K562 (cell line): ENCODE measurements around the gene ATF6B. TPM values are rescaled to one million over a fixed set of nuclear protein-coding genes. Genes with fewer than 3 reads are reported as not detected.
A peak's percentile ranks its signal among the peaks of the same experiment; 100 is the strongest.

Experiments
- ATAC-seq: fragments of 200-7000 bp; cut with Tn5 transposase; 3 replicates; pipeline ENCODE4 v1.9.1; 2020; ENCODE audit warnings: moderate library complexity
- BruUV-seq: library from RNA; stranded (reverse); fragments of 400-500 nt; replicated peaks from 2 replicates; lab custom pipeline; 2021; lab: Mats Ljungman, UMichigan
- CTCF ChIA-PET: fragments of 300-600 bp; formaldehyde crosslinking; extraction: SDS; loops from one replicate; lab custom pipeline; 2021; ENCODE audit warnings: low intra/inter-chr PET ratio; lab: Yijun Ruan, JAX
- POLR2A ChIA-PET: fragments of 300-600, 350-650 bp; sonication (Branson Sonifier 250); formaldehyde crosslinking; extraction: SDS; loops from one replicate; lab custom pipeline; 2021; ENCODE audit warnings: antibody characterized with exemption, inconsistent platforms; lab: Yijun Ruan, JAX
- DNase-seq, 4 experiments: peaks; one replicate each; pipeline versions ENCODE4 v3.0.0 to v3.0.0-alpha.2; 2011 to 2018; ENCODE audit warnings: low spot score in 3 of 4, mixed read lengths in 3 of 4; ENCODE audit errors: extremely low read depth in 1 of 4
- FAIRE-seq: peaks from 2 replicates; lab custom pipeline; 2011; peaks lifted over from hg19 to GRCh38; lab: Jason Lieb, UNC
- H2AFZ ChIP-seq: 2 replicates; pipeline ENCODE4 v1.6.0; 2011; ENCODE audit warnings: low read depth, low read length, control low read depth, inconsistent platforms
- H3K27ac ChIP-seq: fragments of 200-600 bp; 3 replicates; pipeline ENCODE4 v1.8.0; 2011; ENCODE audit warnings: low read depth, mild to moderate bottlenecking, control low read depth, inconsistent platforms, low read length, moderate library complexity, mixed read lengths; ENCODE audit errors: extremely low read depth
- H3K27me3 ChIP-seq, 2 experiments: fragments of 300-600 bp in 1 of 2; 2 replicates in 1 of 2; 3 replicates in 1 of 2; pipeline versions ENCODE4 v1.6.0 to v1.8.0; 2011; ENCODE audit warnings: inconsistent platforms in 2 of 2, low read length in 2 of 2, mild to moderate bottlenecking in 1 of 2, mixed read lengths in 1 of 2, moderate library complexity in 1 of 2; ENCODE audit not compliant: control insufficient read depth in 2 of 2, insufficient read depth in 2 of 2
- H3K36me3 ChIP-seq: fragments of 300-600 bp; 3 replicates; pipeline ENCODE4 v1.8.0; 2011; ENCODE audit warnings: mild to moderate bottlenecking, low read length, inconsistent platforms; ENCODE audit not compliant: control insufficient read depth, insufficient read depth
- H3K4me1 ChIP-seq, 2 experiments: fragments of 200-600 bp in 1 of 2; replicated peaks in 1 of 2; 2 replicates in 1 of 2; 3 replicates in 1 of 2; pipeline versions ENCODE4 v1.5.1 to v1.8.0; 2011; ENCODE audit warnings: inconsistent platforms in 2 of 2, low read length in 2 of 2, mild to moderate bottlenecking in 1 of 2, mixed read lengths in 1 of 2, moderate library complexity in 1 of 2; ENCODE audit not compliant: control insufficient read depth in 2 of 2, insufficient read depth in 2 of 2
- H3K4me2 ChIP-seq: 2 replicates; pipeline ENCODE4 v1.6.1; 2011; ENCODE audit warnings: low read length, control low read depth, inconsistent platforms, mixed read lengths; ENCODE audit not compliant: insufficient read depth
- H3K4me3 ChIP-seq: fragments of 200-600 bp; sonication (generic), shearing (Covaris generic); 2 replicates; pipeline ENCODE4 v1.5.1; 2016; ENCODE audit warnings: control low read depth, inconsistent platforms
- H3K79me2 ChIP-seq: fragments of 200-600 bp; 3 replicates; pipeline ENCODE4 v1.8.0; 2011; ENCODE audit warnings: low read length, inconsistent platforms; ENCODE audit not compliant: control insufficient read depth, insufficient read depth
- H3K9ac ChIP-seq, 2 experiments: 2 replicates each; pipeline versions ENCODE4 v1.6.0 to v1.6.1; 2011; ENCODE audit warnings: low read depth in 2 of 2, low read length in 2 of 2, control low read depth in 1 of 2, inconsistent platforms in 1 of 2, mild to moderate bottlenecking in 1 of 2, mixed read lengths in 1 of 2; ENCODE audit not compliant: insufficient read depth in 1 of 2
- H3K9me1 ChIP-seq: one replicate; pipeline ENCODE4 v1.6.0; 2011; ENCODE audit warnings: inconsistent platforms, mild to moderate bottlenecking, low read length, moderate library complexity; ENCODE audit not compliant: control insufficient read depth, insufficient read depth
- H3K9me3 ChIP-seq: replicated peaks from 2 replicates; pipeline ENCODE4 v1.5.1; 2011; ENCODE audit warnings: low read depth, low read length, inconsistent platforms; ENCODE audit not compliant: control insufficient read depth, insufficient read depth
- H4K20me1 ChIP-seq: replicated peaks from 2 replicates; pipeline ENCODE4 v1.6.1; 2011; ENCODE audit warnings: low read length, inconsistent platforms, mixed read lengths; ENCODE audit not compliant: control insufficient read depth, insufficient read depth
- ARID1B ChIP-seq: fragments of 450-650 bp; IDR thresholded peaks from 2 replicates; pipeline ENCODE4 v1.6.1; 2016; ENCODE audit warnings: antibody characterized with exemption, mild to moderate bottlenecking, inconsistent platforms
- ARID2 ChIP-seq: fragments of 450-650 bp; IDR thresholded peaks from 2 replicates; pipeline ENCODE4 v1.6.1; 2017; ENCODE audit warnings: antibody characterized with exemption, mild to moderate bottlenecking
- BRD9 ChIP-seq: fragments of 450-650 bp; IDR thresholded peaks from 2 replicates; pipeline ENCODE4 v1.6.1; 2018; ENCODE audit warnings: low read depth; ENCODE audit not compliant: partially characterized antibody
- CSDE1 ChIP-seq, 2 experiments: fragments of 450-650 bp; IDR thresholded peaks; 2 replicates each; pipeline ENCODE4 v1.6.1; 2016; ENCODE audit warnings: mild to moderate bottlenecking in 1 of 2
- DPF2 ChIP-seq: fragments of 450-650 bp; IDR thresholded peaks from 2 replicates; pipeline ENCODE4 v1.6.1; 2016
- HDAC6 ChIP-seq: IDR thresholded peaks from 2 replicates; pipeline ENCODE4 v1.6.1; 2012; ENCODE audit warnings: low read depth, mild to moderate bottlenecking, control low read depth, inconsistent platforms, low read length, moderate library complexity
- HDGF ChIP-seq: fragments of 450-650 bp; IDR thresholded peaks from 2 replicates; pipeline ENCODE4 v1.6.1; 2016
- PHB2 ChIP-seq: fragments of 450-650 bp; IDR thresholded peaks from 2 replicates; pipeline ENCODE4 v1.6.1; 2017; ENCODE audit warnings: low read depth
- POLR2B ChIP-seq: fragments of 450-650 bp; IDR thresholded peaks from 2 replicates; pipeline ENCODE4 v1.6.1; 2018; ENCODE audit warnings: low read depth; ENCODE audit not compliant: partially characterized antibody
- RBBP5 ChIP-seq: fragments of 200-600 bp; sonication (generic); IDR thresholded peaks from 2 replicates; pipeline ENCODE4 v1.6.1; 2012; ENCODE audit warnings: borderline replicate concordance, mild to moderate bottlenecking, low read length, control low read depth, inconsistent platforms; ENCODE audit not compliant: insufficient read depth, poor library complexity, severe bottlenecking
- RFX7 ChIP-seq: fragments of 250-450 bp; sonication (Bioruptor Pico); IDR thresholded peaks from 2 replicates; pipeline ENCODE4 v1.5.1; 2021; ENCODE audit warnings: mild to moderate bottlenecking
- TAF9B ChIP-seq: fragments of 450-650 bp; IDR thresholded peaks from 2 replicates; pipeline ENCODE4 v1.6.1; 2018; ENCODE audit warnings: mild to moderate bottlenecking; ENCODE audit not compliant: partially characterized antibody
- THRAP3 ChIP-seq: fragments of 450-650 bp; IDR thresholded peaks from 2 replicates; pipeline ENCODE4 v1.6.1; 2016; ENCODE audit warnings: mild to moderate bottlenecking, inconsistent platforms, borderline replicate concordance
- TRIM28 ChIP-seq: fragments of 450-650 bp; IDR thresholded peaks from 2 replicates; pipeline ENCODE4 v1.6.1; 2017
- ZBTB1 ChIP-seq: sonication (generic); formaldehyde crosslinking; IDR thresholded peaks from 2 replicates; pipeline ENCODE4 v1.8.1; 2023; ENCODE audit warnings: missing genetic modification reagents, low read depth, mild to moderate bottlenecking, borderline replicate concordance
- ZZZ3 ChIP-seq: fragments of 450-650 bp; IDR thresholded peaks from 2 replicates; pipeline ENCODE4 v1.6.1; 2016; ENCODE audit warnings: antibody characterized with exemption, mild to moderate bottlenecking, moderate library complexity
- WGBS: fragments of 100-300 bp; shearing (Covaris generic); methylation state at CpG from one replicate; pipeline ENCODE4 v1.1.6; 2016; ENCODE audit warnings: low coverage, mixed read lengths; ENCODE audit not compliant: insufficient coverage; ENCODE audit errors: missing lambda C conversion rate; 5-methylcytosine and 5-hydroxymethylcytosine counted together
- in situ Hi-C: fragments of 300-500 bp; cut with MboI; formaldehyde crosslinking; loops from 4 replicates; pipeline ENCODE4 v1.15.0; 2018; ENCODE audit warnings: inconsistent platforms, mixed read lengths
- intact Hi-C: fragments of 100-400 bp; cut with micrococcal nuclease; formaldehyde crosslinking; loops from 2 replicates; pipeline ENCODE4 v1.14.2; 2022
- polyA plus RNA-seq, 8 experiments: library from polyadenylated mRNA; depleted of rRNA in 4 of 8; stranded (reverse) in 5 of 8; unstranded in 3 of 8; fragments of >200 nt; fragmentation: Nextera tagmentation in 2 of 8; fragmentation: Illumina TruSeq in 1 of 8; extraction: Ambion mirVana in 2 of 8; extraction: Trizol in 1 of 8; gene quantifications; 2 replicates each; pipeline versions ENCODE4 v1.2.1 to v1.2.3, GENCODE V29; 2011 to 2014; ENCODE audit warnings: inconsistent platforms in 1 of 8, missing spikeins in 1 of 8
- total RNA-seq, 7 experiments: library from RNA; depleted of rRNA in 6 of 7; stranded (reverse); fragments of >200 nt in 6 of 7; fragmentation: Illumina TruSeq in 2 of 7; extraction: Trizol in 2 of 7; gene quantifications; 2 replicates each; pipeline versions ENCODE4 v1.2.1 to v1.2.3, GENCODE V29; 2011 to 2021; ENCODE audit warnings: low replicate concordance in 1 of 7
- TF ChIP-seq, protein P1 (sequence below), 2 experiments: fragments of 450-650 bp; conservative IDR thresholded peaks; 2 replicates each; pipeline ENCODE4 v1.6.1; 2017; ENCODE audit warnings: mild to moderate bottlenecking in 2 of 2, moderate library complexity in 2 of 2
- TF ChIP-seq, protein P2 (sequence below): fragments of 450-650 bp; formaldehyde crosslinking; IDR thresholded peaks from 2 replicates; pipeline ENCODE4 v1.4.0; 2022; ENCODE audit warnings: missing genetic modification characterization
- TF ChIP-seq, protein P3 (sequence below), 3 experiments: fragments of 200-800 bp in 1 of 3; sonication (Bioruptor generic) in 1 of 3; sonication (generic) in 1 of 3; formaldehyde crosslinking in 1 of 3; IDR thresholded peaks; 2 replicates each; pipeline versions ENCODE4 v1.6.1 to v1.8.0; 2016 to 2022; ENCODE audit warnings: mild to moderate bottlenecking in 2 of 3, missing compliant biosample characterization in 2 of 3, missing genetic modification characterization in 2 of 3, missing genetic modification reagents in 1 of 3

Gene ATF6B
- total and polyA plus RNA-seq, 9 of the 15 experiments (the other 6 are each of a cell fraction or from before 2014, with no cell fraction given), result 20.7 to 131 (median 31.7) TPM

DNA sequence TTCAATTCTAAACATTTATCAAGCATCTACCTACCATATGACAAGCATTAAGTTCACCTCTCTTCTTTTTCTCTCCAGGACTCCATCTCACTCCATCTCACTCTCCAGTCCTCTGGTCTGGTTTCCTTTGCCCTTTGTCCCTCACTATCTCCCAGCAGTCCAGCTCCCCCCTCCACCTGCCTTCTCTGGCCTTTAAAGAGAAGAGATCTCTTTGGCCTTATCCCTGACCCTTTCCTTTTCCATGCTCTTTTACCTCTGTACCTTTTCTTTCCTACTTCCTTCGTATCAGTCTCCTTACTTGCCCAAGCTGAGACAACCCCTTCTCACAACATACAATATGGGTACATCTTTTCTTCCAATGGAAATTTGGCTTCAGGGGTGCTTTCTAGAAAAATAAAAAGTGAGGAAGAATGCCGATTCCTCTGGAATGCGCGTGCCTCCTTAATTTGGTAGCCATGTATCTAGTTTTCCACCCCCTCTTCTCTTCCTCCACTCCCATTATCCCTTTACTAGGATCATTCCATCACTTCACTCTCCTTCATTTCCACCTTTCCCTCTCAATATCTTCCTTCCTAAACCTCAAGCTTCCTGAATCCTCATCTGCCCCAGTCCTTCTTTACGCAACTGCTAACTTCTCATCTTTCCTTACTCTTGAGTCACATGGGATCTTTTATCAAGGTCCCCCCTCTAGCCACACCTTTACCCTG lies 48.6 kb upstream of the ATF6B start:
- BruUV-seq, result no TSS peak
- intact Hi-C loops (loop anchor here (1.0 to 10.0 kb wide), 4 partner anchors 19 to 512 kb away; partner anchors contain the start of genes C6orf47, CSNK2B, FKBPL and GPANK1), in situ Hi-C loops (no loop called here)
- peak overlapping the region; percentile 83 to 86; a peak in 3 of 4 replicates for H3K9ac ChIP-seq
- peak; percentile 6 for FAIRE-seq
- peaks cover 27 to 56% of the 10 kb centered on the region in 2 experiments for H3K4me1 ChIP-seq
- peaks cover 7% of the 10 kb centered on the region for H3K9me1 ChIP-seq
- peak overlapping the region; percentile 92 for H2AFZ ChIP-seq
- H3K79me2 ChIP-seq, result peaks cover 74% of the 10 kb centered on the region
- H3K36me3 ChIP-seq, result peaks cover 37% of the 10 kb centered on the region; the same call in 2 of the 3 replicates
- no peaks in the 10 kb centered on the region for H3K9me3 ChIP-seq
- ChIA-PET CTCF (no interaction called here), POLR2A (interaction anchor here (0.7 to 4.5 kb wide), 14 partner anchors 8 to 336 kb away, joined by 3 to 30 read pairs (median 4); partner anchors contain the start of genes ATF6B, EGFL8, FKBPL and PBX2)
- DNase-seq, result peak in 3 of 4 experiments; percentile 33 to 58 (median 50)
- no peaks in the 10 kb centered on the region for H4K20me1 ChIP-seq
- no peaks in the 10 kb centered on the region for H3K27me3 ChIP-seq
- peak overlapping the region; percentile 88 for H3K4me3 ChIP-seq
- peak overlapping the region; percentile 94 for H3K27ac ChIP-seq
- ATAC-seq, result no peak
- peak overlapping the region; percentile 100 for H3K4me2 ChIP-seq
- WGBS, result 21% methylated on average over 5 of the region's 5 CpGs
- TF ChIP-seq HDAC6 (no peak), CSDE1 (IDR thresholded peaks at IDR 0.05) (peak in 1 of 2 experiments; percentile 84; a peak in 2 of 4 replicates), POLR2B (peak; percentile 32), ARID2 (peak; percentile 76), TRIM28 (peak; percentile 18; the same call in 1 of the 2 replicates), DPF2 (0 out of 2 replicates have a peak, but pooled peaks have one; percentile 46), RFX7 (CRISPR knock-in tag) (no peak), RBBP5 (peak; percentile 8), ZBTB1 (CRISPR knock-in tag) (0 out of 2 replicates have a peak, but pooled peaks have one; percentile 34), BRD9 (peak; percentile 11), HDGF (peak; percentile 22), ZZZ3 (peak; percentile 61; the same call in 1 of the 2 replicates), TAF9B (peak; percentile 42), PHB2 (peak; percentile 77), THRAP3 (peak; percentile 97), ARID1B (peak; percentile 49)
- TF ChIP-seq, protein P1, sequence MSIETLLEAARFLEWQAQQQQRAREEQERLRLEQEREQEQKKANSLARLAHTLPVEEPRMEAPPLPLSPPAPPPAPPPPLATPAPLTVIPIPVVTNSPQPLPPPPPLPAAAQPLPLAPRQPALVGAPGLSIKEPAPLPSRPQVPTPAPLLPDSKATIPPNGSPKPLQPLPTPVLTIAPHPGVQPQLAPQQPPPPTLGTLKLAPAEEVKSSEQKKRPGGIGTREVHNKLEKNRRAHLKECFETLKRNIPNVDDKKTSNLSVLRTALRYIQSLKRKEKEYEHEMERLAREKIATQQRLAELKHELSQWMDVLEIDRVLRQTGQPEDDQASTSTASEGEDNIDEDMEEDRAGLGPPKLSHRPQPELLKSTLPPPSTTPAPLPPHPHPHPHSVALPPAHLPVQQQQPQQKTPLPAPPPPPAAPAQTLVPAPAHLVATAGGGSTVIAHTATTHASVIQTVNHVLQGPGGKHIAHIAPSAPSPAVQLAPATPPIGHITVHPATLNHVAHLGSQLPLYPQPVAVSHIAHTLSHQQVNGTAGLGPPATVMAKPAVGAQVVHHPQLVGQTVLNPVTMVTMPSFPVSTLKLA (conservative IDR thresholded peaks at IDR 0.05), result 0 out of 4 replicates have a peak, but pooled peaks of 1 of the 2 experiments have one; percentile 43
- TF ChIP-seq, protein P2, sequence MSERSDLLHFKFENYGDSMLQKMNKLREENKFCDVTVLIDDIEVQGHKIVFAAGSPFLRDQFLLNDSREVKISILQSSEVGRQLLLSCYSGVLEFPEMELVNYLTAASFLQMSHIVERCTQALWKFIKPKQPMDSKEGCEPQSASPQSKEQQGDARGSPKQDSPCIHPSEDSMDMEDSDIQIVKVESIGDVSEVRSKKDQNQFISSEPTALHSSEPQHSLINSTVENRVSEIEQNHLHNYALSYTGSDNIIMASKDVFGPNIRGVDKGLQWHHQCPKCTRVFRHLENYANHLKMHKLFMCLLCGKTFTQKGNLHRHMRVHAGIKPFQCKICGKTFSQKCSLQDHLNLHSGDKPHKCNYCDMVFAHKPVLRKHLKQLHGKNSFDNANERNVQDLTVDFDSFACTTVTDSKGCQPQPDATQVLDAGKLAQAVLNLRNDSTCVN (CRISPR knock-in tag), result peak; percentile 95; the same call in 1 of the 2 replicates
- TF ChIP-seq, protein P3, sequence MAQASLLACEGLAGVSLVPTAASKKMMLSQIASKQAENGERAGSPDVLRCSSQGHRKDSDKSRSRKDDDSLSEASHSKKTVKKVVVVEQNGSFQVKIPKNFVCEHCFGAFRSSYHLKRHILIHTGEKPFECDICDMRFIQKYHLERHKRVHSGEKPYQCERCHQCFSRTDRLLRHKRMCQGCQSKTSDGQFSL (CRISPR knock-in tag; IDR thresholded peaks at IDR 0.05), result no peak
- TF ChIP-seq, protein P3 (tag; IDR thresholded peaks at IDR 0.05), result no peak
